Activated CD4-positive, alpha-beta memory T cell treated with anti-CD3 and anti-CD28 coated beads, Interleukin-2, amount 10 ng/mL, durations not matched to agents 7 days and 5 days (primary cell): ENCODE measurements around the gene NAA25. TPM values are rescaled to one million over a fixed set of nuclear protein-coding genes. Genes with fewer than 3 reads are reported as not detected.

Experiments
- CTCF ChIA-PET: fragments of 350-600 bp; sonication (Branson Sonifier 250); formaldehyde crosslinking; loops from one replicate; lab custom pipeline; 2021; ENCODE audit warnings: antibody characterized with exemption, inconsistent platforms; lab: Charles Lee
- POLR2A ChIA-PET: fragments of 350-600 bp; sonication (Branson Sonifier 250); formaldehyde crosslinking; loops from one replicate; lab custom pipeline; 2021; ENCODE audit warnings: antibody characterized with exemption; lab: Charles Lee
- DNase-seq: peaks from one replicate; pipeline ENCODE4 v3.0.0-alpha.2; 2020
- H3K27ac Mint-ChIP-seq: one replicate; pipeline ENCODE4 v1.8.0; 2021; ENCODE audit warnings: mild to moderate bottlenecking, mixed read lengths
- H3K27me3 Mint-ChIP-seq: one replicate; pipeline ENCODE4 v1.8.0; 2021; ENCODE audit warnings: mixed read lengths
- H3K36me3 Mint-ChIP-seq: one replicate; pipeline ENCODE4 v1.8.0; 2021; ENCODE audit warnings: low read depth, mixed read lengths
- H3K4me1 Mint-ChIP-seq: one replicate; pipeline ENCODE4 v1.8.0; 2021; ENCODE audit warnings: mixed read lengths
- H3K4me3 Mint-ChIP-seq: one replicate; pipeline ENCODE4 v1.8.0; 2021; ENCODE audit warnings: mild to moderate bottlenecking, mixed read lengths
- H3K9me3 Mint-ChIP-seq: one replicate; pipeline ENCODE4 v1.8.0; 2021; ENCODE audit warnings: mixed read lengths
- total RNA-seq, 2 experiments: library from RNA; stranded (reverse); gene quantifications; one replicate each; pipeline ENCODE4 v1.2.3, GENCODE V29; 2021

Gene NAA25
- total RNA-seq, 2 experiments from 2014 or later, result 24.2 to 25.0 TPM

- no peak for DNase-seq
- POLR2A ChIA-PET, result no interaction called here
- CTCF ChIA-PET, result no interaction called here
- peaks cover 7% of the 10 kb centered on the region for H3K4me1 Mint-ChIP-seq
- H3K27ac Mint-ChIP-seq, result no peak overlapping the region
- no peaks in the 10 kb centered on the region for H3K27me3 Mint-ChIP-seq
- H3K9me3 Mint-ChIP-seq, result no peaks in the 10 kb centered on the region
- H3K4me3 Mint-ChIP-seq, result no peak overlapping the region
- peaks cover 7% of the 10 kb centered on the region for H3K36me3 Mint-ChIP-seq
Measured at GRCh38 chr12:111981987-111982386, 126.6 kb downstream of the NAA25 start.

- no peak overlapping the region for H3K4me3 Mint-ChIP-seq
- DNase-seq, result no peak
- H3K27ac Mint-ChIP-seq, result no peak overlapping the region
- ChIA-PET CTCF (interaction anchor here (2.1 kb wide), 1 partner anchor 33 kb away, joined by 6 read pairs; no protein-coding TSS in a partner anchor), POLR2A (interaction anchor here (1.4 kb wide), 1 partner anchor 33 kb away, joined by 5 read pairs; the partner anchor contains the start of genes ERP29 and TMEM116)
- peaks cover 7% of the 10 kb centered on the region for H3K36me3 Mint-ChIP-seq
- no peaks in the 10 kb centered on the region for H3K9me3 Mint-ChIP-seq
- peaks cover 10% of the 10 kb centered on the region for H3K4me1 Mint-ChIP-seq
- H3K27me3 Mint-ChIP-seq, result no peaks in the 10 kb centered on the region
Measured at GRCh38 chr12:111980598-111980997, 128.0 kb downstream of the NAA25 start.

- Mint-ChIP-seq H3K27ac (no peak overlapping the region), H3K4me3 (no peak overlapping the region), H3K36me3 (peaks cover 3% of the 10 kb centered on the region), H3K27me3 (no peaks in the 10 kb centered on the region), H3K9me3 (no peaks in the 10 kb centered on the region), H3K4me1 (peaks cover 11% of the 10 kb centered on the region)
- ChIA-PET CTCF (no interaction called here), POLR2A (no interaction called here)
- no peak for DNase-seq
Measured at GRCh38 chr12:111978545-111978944, 130.0 kb downstream of the NAA25 start.

GRCh38 chr12:111976860-111977259 is 131.7 kb downstream of the NAA25 start:
- CTCF ChIA-PET, result interaction anchor here (1.6 to 1.8 kb wide), 2 partner anchors 14 to 37 kb away, joined by 5 read pairs; partner anchors contain the start of genes ERP29 and TMEM116
- Mint-ChIP-seq H3K36me3 (peaks cover 8% of the 10 kb centered on the region), H3K9me3 (no peaks in the 10 kb centered on the region), H3K27ac (no peak overlapping the region), H3K27me3 (no peaks in the 10 kb centered on the region), H3K4me3 (no peak overlapping the region), H3K4me1 (peaks cover 12% of the 10 kb centered on the region)
- POLR2A ChIA-PET, result no interaction called here
- no peak for DNase-seq

Other genes starting within 250 kb of the NAA25 start
- 10 to 100 TPM; 17.8 to 19.7 TPM for gene TMEM116, start 95.6 kb downstream of the NAA25 start, total RNA-seq
- gene ERP29, start 95.4 kb downstream of the NAA25 start, total RNA-seq, result 100 to 1,000 TPM; 169 to 172 TPM
- 10 to 100 TPM; 74.8 to 75.5 TPM for gene TRAFD1, start 16.8 kb upstream of the NAA25 start, total RNA-seq